Activated T-cell treated with anti-CD3 and anti-CD28 coated beads for 4 hours (primary cell): ENCODE measurements around the gene RELN.

Experiments used
- DNase-seq: peaks from one replicate; pipeline ENCODE4 v3.0.0-alpha.2; 2020

The RELN gene

DNA sequence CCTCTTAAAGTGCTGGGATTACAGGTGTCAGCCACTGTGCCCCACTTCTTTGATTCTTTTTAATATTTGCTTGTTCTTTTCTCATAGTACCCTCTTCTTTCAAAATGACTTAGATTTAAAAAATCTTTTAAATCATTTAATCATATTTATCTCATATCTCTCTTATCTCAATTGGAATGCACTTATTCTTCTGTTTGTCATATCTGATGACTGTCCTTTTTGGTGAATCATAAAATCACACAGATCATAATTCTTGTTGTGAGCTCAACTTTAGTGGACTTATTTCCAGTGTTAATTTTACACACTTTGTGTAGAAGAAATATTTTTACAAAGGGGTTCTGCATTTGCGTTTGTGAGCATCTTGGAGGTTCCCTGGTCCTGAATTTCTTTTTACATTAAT, 323.1 kb downstream of the RELN start:
- DNase-seq: no peak

DNA sequence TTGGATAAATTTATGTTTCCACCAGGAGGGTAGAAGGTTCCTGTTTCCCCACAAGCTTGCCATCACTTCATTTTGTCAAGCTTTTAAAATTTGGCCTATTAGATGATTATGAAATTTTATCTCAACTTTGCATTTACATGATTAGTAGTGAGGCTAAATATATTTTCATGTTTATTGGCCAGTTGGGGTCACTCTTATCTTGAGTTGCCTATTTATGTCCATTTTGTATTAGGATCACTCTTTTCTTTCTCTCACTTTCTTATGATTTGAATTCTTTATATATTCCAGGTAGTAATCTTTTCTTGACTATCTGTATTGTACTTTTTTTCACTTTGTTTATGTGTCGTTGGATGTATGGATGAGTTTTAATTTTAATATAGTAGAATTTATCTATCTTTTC, 324.9 kb downstream of the RELN start:
- no peak for DNase-seq

DNA sequence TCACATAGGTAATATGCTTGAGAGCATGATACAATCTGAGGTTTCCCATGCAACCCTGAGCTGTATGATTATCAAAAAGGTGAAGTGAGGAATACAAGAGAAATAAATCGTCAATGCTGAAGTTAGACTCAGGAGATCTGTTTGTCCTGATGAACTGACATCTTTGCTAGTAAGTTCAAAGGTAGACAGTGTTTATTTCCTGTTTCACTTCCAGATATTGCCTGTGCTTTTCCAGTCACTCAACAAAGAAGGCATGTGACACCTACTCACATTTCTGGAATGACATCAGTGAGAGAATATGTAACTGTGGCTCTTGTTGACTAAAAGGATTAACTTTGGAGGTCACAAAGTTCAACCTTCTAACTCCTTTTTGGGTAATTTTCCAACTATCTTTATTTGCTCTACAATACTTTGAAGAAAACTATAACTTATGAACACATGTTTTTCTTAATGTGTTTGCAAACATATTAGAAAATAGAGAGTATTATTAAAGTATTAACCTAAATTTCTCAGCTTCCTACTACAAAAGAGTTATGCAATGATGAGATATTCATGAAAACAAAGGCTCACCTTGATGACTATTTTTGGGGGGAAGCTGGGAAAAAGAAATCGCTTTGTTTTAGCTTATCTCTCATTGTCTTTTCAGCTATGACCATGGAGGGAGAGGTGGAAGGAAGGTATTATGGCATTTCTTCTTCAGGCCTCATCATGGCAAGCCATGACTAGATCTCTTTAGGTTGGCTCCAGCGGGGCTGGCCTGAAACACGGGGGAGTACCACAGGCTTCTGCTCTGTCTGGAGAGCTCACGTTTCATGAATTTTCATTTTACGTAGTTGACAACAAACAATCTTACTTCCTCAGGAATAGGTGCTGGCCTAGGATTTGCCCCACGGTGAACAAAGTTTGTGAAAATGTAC, 328.7 kb downstream of the RELN start:
- DNase-seq: no peak

DNA sequence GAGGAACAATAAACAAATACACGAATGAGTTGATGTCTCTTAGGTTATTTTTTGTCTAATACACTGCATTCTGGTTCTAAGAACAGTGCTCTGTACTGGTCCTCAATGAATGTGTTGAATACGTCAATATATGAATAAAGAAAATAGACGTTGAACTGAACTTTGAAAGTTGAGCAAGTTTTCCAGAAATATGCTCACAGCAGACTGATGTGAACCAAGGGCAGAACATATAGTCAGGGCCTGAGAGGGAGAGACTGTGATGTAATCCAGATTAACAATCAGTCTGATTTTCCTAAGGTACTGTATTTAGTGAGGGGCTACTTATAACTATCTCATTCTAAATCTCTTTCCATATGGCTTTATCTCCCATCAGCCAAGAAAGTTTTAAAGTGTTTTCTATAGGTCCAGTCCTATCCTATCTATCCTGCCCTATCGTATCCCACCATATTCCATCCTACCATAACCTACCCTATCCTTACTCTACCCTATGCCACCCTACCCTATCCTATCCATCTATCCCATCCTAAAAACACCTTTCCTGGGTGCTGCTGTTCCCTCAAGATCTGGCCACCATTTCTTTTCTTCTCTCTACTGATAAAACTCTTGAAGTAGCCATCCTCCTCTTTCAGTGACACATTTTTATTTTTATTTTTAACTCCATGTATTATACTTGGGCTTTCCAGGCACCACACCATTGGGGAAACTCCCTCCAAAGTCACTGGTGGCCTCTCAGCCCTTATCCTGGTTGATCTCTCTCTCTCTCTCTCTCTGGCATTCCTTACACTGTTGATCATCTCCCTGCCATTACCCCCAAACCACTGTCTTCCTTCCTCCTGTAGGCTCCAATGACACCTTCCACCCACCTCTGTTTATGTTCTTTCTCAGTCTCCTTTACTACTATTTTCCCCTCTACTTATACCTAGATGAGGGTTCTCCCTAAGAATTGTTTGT, 331.1 kb downstream of the RELN start:
- DNase-seq: no peak

DNA sequence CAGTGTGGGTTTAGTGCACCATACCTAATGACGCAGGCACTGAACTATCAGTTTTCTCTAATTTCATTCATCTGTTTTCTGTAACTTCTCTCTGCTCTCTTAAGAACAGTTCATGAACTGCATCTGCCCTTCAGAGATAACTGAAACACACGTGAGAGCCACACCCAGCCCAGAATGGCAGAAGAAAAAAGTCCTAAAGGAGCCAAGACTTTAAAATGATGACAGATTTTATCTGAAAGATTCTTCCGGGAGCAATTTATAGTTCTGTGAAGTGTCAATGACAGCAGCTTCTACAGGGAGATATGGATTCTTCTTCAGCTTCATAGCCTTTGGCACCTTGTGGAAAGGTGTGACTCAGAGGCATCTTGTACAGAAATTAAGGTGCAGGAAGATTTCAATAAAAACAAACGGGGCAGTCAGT, 332.0 kb downstream of the RELN start:
- no peak for DNase-seq

- no peak for DNase-seq
Measured at GRCh38 chr7:103656221-103656620, 333.2 kb downstream of the RELN start.

DNA sequence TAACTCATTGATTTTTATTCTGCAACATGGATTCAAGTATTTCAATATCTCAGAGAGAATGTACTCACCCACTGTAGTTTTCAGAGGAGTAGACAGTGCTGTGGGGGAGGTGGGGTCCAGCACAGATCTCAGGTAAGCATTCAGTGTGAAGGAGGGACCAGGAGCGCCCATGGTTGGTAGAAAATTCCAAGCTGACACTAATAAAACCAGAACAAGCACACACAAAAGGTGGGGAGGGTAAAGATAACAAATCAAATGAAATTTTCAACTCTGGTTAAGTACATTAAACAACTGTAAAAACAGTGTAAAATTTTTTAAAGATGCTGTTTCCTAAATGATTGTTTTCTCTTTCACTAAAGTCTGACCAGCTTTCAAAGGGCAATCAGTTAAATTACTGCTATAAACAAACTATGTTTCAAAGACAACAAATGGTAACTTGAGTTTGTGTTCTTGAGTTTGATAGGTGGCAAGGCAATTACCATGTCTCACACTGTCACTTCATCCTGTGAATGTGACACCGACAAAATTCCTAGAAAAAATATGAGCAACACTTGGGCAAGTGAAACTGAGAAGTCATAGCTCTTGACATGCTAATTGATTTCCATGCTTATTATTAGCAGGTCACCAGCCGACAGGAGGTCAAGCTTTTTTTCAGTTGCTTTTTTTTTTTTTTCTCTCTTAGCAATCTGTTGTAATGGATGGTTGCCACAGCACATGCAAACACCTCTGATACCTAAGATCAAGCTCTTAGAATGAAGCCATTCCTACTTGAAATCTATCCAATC, 337.7 kb downstream of the RELN start:
- DNase-seq: no peak

- no peak for DNase-seq
Measured at GRCh38 chr7:103649052-103649451, 340.4 kb downstream of the RELN start.

- DNase-seq: no peak
Measured at GRCh38 chr7:103648135-103648534, 341.3 kb downstream of the RELN start.

- no peak for DNase-seq
Measured at GRCh38 chr7:103644319-103644718, 345.1 kb downstream of the RELN start.

- no peak for DNase-seq
Measured at GRCh38 chr7:103640031-103640779, 349.3 kb downstream of the RELN start.

- no peak for DNase-seq
Measured at GRCh38 chr7:103637726-103638125, 351.7 kb downstream of the RELN start.

- DNase-seq: no peak
Measured at GRCh38 chr7:103637094-103637493, 352.4 kb downstream of the RELN start.

GRCh38 chr7:103636153-103636552, 353.3 kb downstream of the RELN start:
- DNase-seq: no peak

DNA sequence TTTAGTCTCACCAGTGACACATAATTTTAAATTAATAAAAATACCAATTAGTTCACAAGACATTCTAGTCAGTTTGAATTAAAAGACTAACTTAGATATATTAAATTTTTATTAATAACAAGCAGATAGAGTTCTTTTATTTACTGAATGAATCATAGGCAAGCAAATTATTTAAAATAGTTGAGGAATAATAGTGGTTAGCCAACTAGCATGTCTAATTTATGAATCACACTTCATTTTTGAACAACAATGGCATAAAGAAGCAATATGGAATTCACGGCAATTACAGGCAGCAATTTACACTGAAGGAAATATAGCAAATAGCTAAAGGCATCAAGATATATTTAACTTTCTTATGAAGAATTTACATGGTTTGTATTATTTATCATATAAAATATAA, 356.5 kb downstream of the RELN start:
- DNase-seq: no peak

DNA sequence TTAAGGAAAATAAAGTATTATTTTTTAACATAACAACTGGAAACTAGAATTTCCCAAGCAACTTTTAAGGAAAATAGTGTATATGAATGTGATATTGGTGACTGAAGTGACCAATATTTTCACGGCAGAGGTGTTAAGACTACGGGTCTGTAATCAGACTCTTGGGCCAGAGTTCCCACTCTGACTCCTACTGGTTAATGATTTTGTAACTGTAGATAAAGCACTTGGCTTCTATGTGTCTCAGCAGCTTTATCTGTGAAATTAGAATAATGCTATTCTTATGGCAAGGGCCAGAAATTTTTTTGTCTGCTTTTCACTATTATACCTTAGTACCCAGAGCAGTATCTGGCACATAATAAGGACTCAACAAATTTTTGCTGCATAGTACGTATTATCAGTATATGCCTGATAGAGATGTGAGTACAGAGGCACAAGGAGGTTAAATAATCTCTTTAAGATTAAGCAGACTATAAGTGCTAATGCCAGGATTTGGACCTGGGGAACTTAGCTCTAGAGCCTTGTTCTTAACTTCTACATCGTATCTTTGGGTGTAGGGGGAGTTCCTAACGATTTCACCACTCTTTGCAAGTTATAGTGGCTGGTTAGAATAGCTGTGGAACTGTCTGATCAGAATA, 357.3 kb downstream of the RELN start:
- no peak for DNase-seq

DNA sequence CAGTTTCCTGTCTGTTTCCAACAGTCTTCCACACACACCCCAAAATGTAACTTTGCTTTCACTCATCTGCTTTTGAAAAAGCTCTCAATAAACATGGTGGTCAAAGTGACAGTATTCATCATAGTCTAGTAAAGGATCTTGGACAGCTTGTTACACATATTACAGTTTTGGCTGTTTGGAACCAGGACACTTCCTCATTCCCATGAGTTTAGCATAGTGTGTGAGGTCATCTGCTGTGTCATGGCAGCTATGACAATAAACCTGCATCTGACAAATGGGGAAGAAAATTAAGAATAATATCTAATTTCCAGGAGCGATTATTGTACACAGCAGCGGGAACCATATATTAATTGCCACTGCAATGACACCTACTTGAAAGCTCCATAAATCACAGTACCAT, 359.1 kb downstream of the RELN start:
- DNase-seq: no peak

DNA sequence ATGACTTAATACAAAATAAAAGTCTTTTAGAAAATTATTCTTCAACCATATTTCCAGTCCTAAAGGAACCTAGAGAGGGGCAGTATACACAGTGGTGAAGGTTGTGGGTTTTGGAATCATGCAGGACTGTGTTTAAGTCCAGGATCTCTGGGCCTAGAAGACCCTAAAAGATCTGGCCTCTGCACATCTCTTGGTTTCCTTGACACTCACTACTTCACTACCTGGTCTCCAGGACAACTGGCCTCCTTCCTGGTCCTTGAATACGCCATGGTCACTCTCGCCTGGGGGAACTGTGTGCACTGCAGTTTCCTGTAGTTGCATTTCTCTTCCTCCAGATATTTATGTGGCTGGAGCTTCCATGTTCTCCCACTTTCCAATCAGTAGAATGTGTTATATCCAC, 360.7 kb downstream of the RELN start:
- no peak for DNase-seq

GRCh38 chr7:103626776-103627175, 362.7 kb downstream of the RELN start:
- DNase-seq: no peak

DNA sequence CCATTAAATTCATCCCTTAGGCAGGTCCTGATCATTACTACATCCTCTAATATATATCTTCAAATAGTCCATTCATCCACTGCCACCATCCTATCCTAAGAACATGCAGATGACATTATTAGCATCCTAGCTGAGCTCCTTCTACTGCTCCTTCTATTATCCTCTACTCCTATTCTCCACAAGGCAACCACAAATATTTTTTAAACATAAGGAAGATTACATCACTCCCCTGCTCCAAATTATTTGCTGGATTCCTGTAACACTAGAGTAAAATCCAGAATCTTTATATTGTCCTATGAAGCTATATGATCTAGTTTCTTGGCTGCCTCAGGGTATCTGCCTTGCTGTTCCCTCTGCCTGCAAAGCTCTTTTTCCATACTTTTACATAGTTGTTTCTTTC, 367.2 kb downstream of the RELN start:
- DNase-seq: no peak
